ENCODE results near the gene CAVIN4. TPM values are rescaled to one million over a fixed set of nuclear protein-coding genes. Genes with fewer than 3 reads are reported as not detected.

Gene CAVIN4
- total RNA-seq, 1 donor from 2014 or later = 50.9 TPM

- H3K4me3 ChIP-seq = no peak overlapping the region
- TF ChIP-seq, protein P1, sequence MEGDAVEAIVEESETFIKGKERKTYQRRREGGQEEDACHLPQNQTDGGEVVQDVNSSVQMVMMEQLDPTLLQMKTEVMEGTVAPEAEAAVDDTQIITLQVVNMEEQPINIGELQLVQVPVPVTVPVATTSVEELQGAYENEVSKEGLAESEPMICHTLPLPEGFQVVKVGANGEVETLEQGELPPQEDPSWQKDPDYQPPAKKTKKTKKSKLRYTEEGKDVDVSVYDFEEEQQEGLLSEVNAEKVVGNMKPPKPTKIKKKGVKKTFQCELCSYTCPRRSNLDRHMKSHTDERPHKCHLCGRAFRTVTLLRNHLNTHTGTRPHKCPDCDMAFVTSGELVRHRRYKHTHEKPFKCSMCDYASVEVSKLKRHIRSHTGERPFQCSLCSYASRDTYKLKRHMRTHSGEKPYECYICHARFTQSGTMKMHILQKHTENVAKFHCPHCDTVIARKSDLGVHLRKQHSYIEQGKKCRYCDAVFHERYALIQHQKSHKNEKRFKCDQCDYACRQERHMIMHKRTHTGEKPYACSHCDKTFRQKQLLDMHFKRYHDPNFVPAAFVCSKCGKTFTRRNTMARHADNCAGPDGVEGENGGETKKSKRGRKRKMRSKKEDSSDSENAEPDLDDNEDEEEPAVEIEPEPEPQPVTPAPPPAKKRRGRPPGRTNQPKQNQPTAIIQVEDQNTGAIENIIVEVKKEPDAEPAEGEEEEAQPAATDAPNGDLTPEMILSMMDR (IDR thresholded peaks at IDR 0.05; ENCODE audit: borderline replicate concordance) = no peak
- H3K36me3 ChIP-seq = no peaks in the 10 kb centered on the region
- H3K27me3 ChIP-seq (ENCODE audit: low read depth) = peaks cover 6% of the 10 kb centered on the region
- no peak for DNase-seq
- H3K27ac ChIP-seq (replicated peaks) = no peak overlapping the region
- intact Hi-C loops (cut with micrococcal nuclease) = no loop called here
- H3K9me3 ChIP-seq (replicated peaks) = peaks cover 17% of the 10 kb centered on the region
- H3K4me1 ChIP-seq = no peaks in the 10 kb centered on the region
Measured at GRCh38 chr9:100626949-100627348, 49.1 kb downstream of the CAVIN4 start.

DNA sequence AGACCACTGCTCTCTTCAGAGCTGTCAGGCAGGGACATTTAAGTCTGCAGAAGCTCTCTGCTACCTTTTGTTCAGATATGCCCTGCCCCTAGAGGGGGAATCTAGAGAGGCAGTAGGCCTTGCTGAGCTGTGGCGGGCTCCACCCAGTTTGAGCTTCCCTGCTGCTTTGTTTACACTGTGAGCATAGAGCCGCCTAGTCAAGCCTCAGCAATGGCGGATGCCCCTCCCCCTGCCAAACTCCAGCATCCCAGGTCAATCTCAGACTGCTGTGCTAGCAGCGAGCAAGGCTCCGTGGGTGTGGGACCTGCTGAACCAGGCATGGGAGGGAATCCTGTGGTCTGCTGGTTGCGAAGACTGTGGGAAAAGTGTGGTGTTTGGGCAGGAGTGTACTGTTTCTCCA is 59.9 kb downstream of the CAVIN4 start:
- TF ChIP-seq, protein P1 (IDR thresholded peaks at IDR 0.05; ENCODE audit: borderline replicate concordance) = no peak
- intact Hi-C loops (cut with micrococcal nuclease) = no loop called here
- no peak overlapping the region for H3K4me3 ChIP-seq

More for the DNA sequence above, 59.9 kb downstream of the CAVIN4 start:
- Histone ChIP-seq H3K4me1 (no peaks in the 10 kb centered on the region), H3K27ac (replicated peaks) (no peak overlapping the region), H3K9me3 (replicated peaks) (peaks cover 10% of the 10 kb centered on the region), H3K27me3 (ENCODE audit: low read depth) (peaks cover 11% of the 10 kb centered on the region), H3K36me3 (no peaks in the 10 kb centered on the region)
- no peak for DNase-seq

Other genes starting within 250 kb of the CAVIN4 start
- 7.7 TPM for gene TEX10, start 225.1 kb upstream of the CAVIN4 start, total RNA-seq
- gene MSANTD3, start 150.9 kb upstream of the CAVIN4 start, total RNA-seq = 19.8 TPM
- gene TMEFF1, start 104.9 kb upstream of the CAVIN4 start, total RNA-seq = not detected

All from left ventricle myocardium inferior (tissue), 1 donor.